ENCODE data around the gene ST7. TPM values are rescaled to one million over a fixed set of nuclear protein-coding genes. Genes with fewer than 3 reads are reported as not detected.

Gene ST7
- total RNA-seq, 2 experiments from 2014 or later = 4.9 to 5.4 TPM

GRCh38 chr7:117208257-117208656 lies 255.0 kb downstream of the ST7 start:
- no peak for TF ChIP-seq CTCF (IDR thresholded peaks at IDR 0.05)
- H3K36me3 Mint-ChIP-seq (ENCODE audit: low read depth) = no peaks in the 10 kb centered on the region
- H3K4me3 ChIP-seq (ENCODE audit: low read length) = no peak overlapping the region
- ATAC-seq (ENCODE audit: poor library complexity) (no peak), DNase-seq (no peak)
- H3K27me3 ChIP-seq (ENCODE audit: control insufficient read depth in 1 of 2, insufficient read depth in 2 of 2, low read length in 2 of 2) = no peaks in the 10 kb centered on the region
- ChIA-PET CTCF (no interaction called here), POLR2A (no interaction called here)
- no peaks in the 10 kb centered on the region for H3K9me3 Mint-ChIP-seq
- intact Hi-C loops (cut with DNase I, micrococcal nuclease) = no loop called here
- no peak overlapping the region for H3K27ac ChIP-seq (ENCODE audit: low read depth in 1 of 2, low read length in 2 of 2)
- no peaks in the 10 kb centered on the region for H3K4me1 Mint-ChIP-seq (ENCODE audit: low read depth)
- H3K9me3 ChIP-seq (ENCODE audit: control insufficient read depth in 1 of 2, insufficient read depth in 1 of 2, low read length in 2 of 2) = no peaks in the 10 kb centered on the region
- no peaks in the 10 kb centered on the region for H3K4me1 ChIP-seq (ENCODE audit: insufficient read depth, low read length)
- no peak overlapping the region for H3K27ac Mint-ChIP-seq
- H3K27me3 Mint-ChIP-seq = no peaks in the 10 kb centered on the region
- H3K4me3 Mint-ChIP-seq = no peak overlapping the region
- H3K36me3 ChIP-seq (ENCODE audit: insufficient read depth, low read length) = no peaks in the 10 kb centered on the region

GRCh38 chr7:117210397-117210796 lies 257.1 kb downstream of the ST7 start:
- H3K9me3 Mint-ChIP-seq = no peaks in the 10 kb centered on the region
- H3K4me3 ChIP-seq (ENCODE audit: low read length) = no peak overlapping the region
- TF ChIP-seq CTCF (IDR thresholded peaks at IDR 0.05) = no peak
- no peak overlapping the region for H3K27ac ChIP-seq (ENCODE audit: low read depth in 1 of 2, low read length in 2 of 2)
- no peaks in the 10 kb centered on the region for H3K4me1 ChIP-seq (ENCODE audit: insufficient read depth, low read length)
- H3K4me1 Mint-ChIP-seq (ENCODE audit: low read depth) = no peaks in the 10 kb centered on the region
- no peaks in the 10 kb centered on the region for H3K36me3 Mint-ChIP-seq (ENCODE audit: low read depth)
- no peaks in the 10 kb centered on the region for H3K27me3 Mint-ChIP-seq
- DNase-seq = no peak
- H3K4me3 Mint-ChIP-seq = no peak overlapping the region
- no peak overlapping the region for H3K27ac Mint-ChIP-seq
- ChIA-PET POLR2A (no interaction called here), CTCF (no interaction called here)
- intact Hi-C loops (cut with DNase I, micrococcal nuclease) = loop anchor here in 1 of 2 experiments (5.0 to 10.0 kb wide), 2 partner anchors 934 to 987 kb away; no protein-coding TSS in a partner anchor
- no peaks in the 10 kb centered on the region for H3K9me3 ChIP-seq (ENCODE audit: control insufficient read depth in 1 of 2, insufficient read depth in 1 of 2, low read length in 2 of 2)
- no peak for ATAC-seq (ENCODE audit: poor library complexity)
- H3K36me3 ChIP-seq (ENCODE audit: insufficient read depth, low read length) = no peaks in the 10 kb centered on the region
- no peaks in the 10 kb centered on the region for H3K27me3 ChIP-seq (ENCODE audit: control insufficient read depth in 1 of 2, insufficient read depth in 2 of 2, low read length in 2 of 2)

GRCh38 chr7:117210908-117211307 lies 257.6 kb downstream of the ST7 start:
- no peak overlapping the region for H3K4me3 ChIP-seq (ENCODE audit: low read length)
- H3K27ac ChIP-seq (ENCODE audit: low read depth in 1 of 2, low read length in 2 of 2) = no peak overlapping the region
- no peaks in the 10 kb centered on the region for H3K27me3 Mint-ChIP-seq
- H3K4me1 ChIP-seq (ENCODE audit: insufficient read depth, low read length) = no peaks in the 10 kb centered on the region
- H3K9me3 Mint-ChIP-seq = no peaks in the 10 kb centered on the region
- H3K27ac Mint-ChIP-seq = no peak overlapping the region
- no peak for DNase-seq
- no peaks in the 10 kb centered on the region for H3K36me3 Mint-ChIP-seq (ENCODE audit: low read depth)
- H3K27me3 ChIP-seq (ENCODE audit: control insufficient read depth in 1 of 2, insufficient read depth in 2 of 2, low read length in 2 of 2) = no peaks in the 10 kb centered on the region
- H3K4me1 Mint-ChIP-seq (ENCODE audit: low read depth) = no peaks in the 10 kb centered on the region
- CTCF ChIA-PET = no interaction called here
- H3K9me3 ChIP-seq (ENCODE audit: control insufficient read depth in 1 of 2, insufficient read depth in 1 of 2, low read length in 2 of 2) = no peaks in the 10 kb centered on the region
- H3K36me3 ChIP-seq (ENCODE audit: insufficient read depth, low read length) = no peaks in the 10 kb centered on the region
- no peak overlapping the region for H3K4me3 Mint-ChIP-seq
- TF ChIP-seq CTCF (IDR thresholded peaks at IDR 0.05) = no peak
- POLR2A ChIA-PET = no interaction called here
- intact Hi-C loops (cut with DNase I, micrococcal nuclease) = loop anchor here in 1 of 2 experiments (5.0 to 10.0 kb wide), 2 partner anchors 934 to 986 kb away; no protein-coding TSS in a partner anchor
- ATAC-seq (ENCODE audit: poor library complexity) = no peak
